ENCODE measurements around the gene ATXN10.
"Not testable (repeated sequence)": the region's sequence is repeated elsewhere in the genome, so short reads cannot be mapped to it uniquely, and the experiment has no call there.

The ATXN10 gene

DNA sequence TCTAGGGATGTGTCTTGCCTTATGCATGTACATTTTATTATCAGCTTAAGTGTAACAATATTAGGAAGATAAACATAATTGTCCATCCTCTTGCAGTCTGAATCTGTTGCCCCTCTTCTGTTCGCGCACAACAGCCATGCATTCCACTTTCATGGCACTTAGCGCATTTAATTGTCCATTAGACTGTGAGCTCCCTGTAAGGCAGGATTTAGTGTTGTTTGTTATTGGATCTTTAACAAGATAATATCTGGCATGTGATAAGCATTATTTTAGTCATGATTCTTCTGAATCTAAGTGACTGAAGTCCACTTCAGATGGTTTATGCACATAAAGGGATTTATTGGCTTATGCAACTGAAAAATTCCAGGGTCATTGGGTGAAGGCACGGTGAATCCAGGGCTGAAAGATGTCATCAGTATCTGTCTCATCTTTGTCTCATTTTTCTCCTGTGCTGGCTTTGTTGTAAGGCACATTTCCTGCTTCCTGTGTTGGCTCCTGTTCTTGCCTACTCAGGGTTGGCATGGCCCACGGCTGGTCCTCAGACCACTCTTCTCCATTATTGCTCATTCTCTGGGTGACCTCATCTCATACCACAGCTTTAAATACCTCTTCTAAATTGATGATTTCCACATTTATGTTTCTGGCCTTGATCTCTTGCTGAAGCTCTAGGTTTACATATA is 37.6 kb downstream of the ATXN10 start:
- DNase-seq (ENCODE audit: low read depth), result no peak

DNA sequence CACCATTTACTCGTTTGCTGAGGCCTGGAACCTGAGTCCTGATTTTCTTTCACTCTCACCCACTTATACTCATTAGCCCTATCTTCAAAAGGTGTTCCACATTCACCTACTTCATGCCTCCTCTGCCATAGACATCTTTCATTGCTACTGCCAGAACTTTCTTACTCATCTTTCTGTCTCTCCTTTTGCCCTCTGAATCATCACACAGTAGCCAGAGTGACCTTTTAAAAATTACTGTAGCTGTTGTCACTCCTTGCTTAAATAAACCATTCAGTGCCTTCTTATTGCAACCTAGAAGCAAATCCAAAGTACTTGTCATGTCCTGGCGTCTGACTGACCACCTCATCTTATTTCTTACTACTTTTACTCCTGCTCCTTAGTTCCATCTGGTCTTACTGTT is 38.2 kb downstream of the ATXN10 start:
- DNase-seq (ENCODE audit: low read depth), result no peak

DNA sequence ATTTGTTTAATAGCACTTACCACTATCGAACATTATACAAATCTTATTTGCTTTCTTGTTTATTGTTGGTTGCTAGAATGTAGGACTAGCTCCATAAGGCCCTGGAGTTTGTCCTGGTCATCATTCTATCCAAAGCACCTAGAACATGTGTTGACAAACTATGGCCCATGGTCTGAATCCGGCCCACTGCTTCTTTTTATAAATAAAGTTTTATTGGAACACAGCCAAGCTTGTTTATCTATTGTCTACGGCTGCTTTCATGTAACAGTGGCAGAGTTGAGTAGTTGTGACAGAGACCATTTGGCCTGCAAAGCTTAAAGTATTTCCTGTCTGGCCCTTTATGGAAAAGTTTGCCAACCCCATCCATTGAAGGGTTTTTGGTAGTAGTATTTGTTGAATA is 38.8 kb downstream of the ATXN10 start:
- no peak for DNase-seq (ENCODE audit: low read depth)

DNA sequence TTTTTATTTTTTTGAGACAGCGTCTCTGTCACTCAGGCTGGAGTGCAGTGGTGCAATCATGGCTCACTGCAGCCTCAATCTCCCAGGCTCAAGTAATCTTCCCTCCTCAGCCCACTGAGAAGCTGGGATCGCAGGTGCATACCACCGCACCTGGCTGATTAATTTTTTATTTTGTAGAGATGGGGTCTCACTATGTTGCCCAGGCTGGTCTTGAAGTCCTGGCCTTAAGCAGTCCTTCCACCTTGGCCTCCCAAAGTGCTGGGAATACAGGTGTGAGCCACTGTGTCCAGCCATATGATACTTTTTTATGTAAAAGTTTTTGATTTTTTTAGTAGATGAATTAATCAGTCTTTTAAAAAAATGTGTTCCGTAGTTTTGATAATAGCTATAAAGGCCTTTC is 42.8 kb downstream of the ATXN10 start:
- not testable (repeated sequence) for DNase-seq (ENCODE audit: low read depth)

DNA sequence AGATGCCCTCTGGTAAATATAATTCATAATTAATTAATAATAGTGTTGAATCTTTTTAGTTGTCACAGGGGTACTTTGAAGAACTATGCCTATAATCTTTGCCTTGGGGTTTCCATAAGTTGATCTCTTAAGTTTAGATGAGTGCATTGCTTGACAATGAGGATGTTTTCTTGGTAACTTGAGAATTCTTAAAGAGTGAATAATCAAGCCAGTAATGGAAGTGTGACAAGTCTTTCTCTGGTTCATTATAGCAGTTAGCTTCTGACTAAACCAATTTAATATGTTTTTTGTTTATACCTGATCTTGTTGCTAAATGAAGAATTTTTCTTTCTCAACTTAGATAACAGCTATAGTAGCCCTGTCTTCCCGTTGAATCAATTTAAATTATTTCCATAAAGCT is 46.2 kb downstream of the ATXN10 start:
- DNase-seq (ENCODE audit: low read depth), result no peak

DNA sequence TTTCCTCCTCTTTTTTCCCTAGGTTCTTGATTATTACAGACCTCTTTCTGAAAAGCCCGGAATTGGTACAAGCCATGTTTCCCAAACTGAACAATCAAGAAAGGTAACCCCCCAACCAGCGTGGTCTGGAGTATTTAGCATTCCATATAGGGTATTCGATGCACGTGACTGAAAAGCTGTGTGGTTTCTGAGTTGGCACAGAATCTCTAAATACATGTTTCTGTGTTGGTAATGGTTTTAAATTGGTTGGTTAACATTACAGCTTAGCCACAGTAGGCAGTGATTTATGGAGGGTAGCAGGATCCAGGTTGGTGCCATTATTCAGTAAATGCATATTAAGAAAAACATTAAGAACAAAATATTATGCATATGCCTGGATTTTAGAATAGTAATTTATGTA is 46.8 kb downstream of the ATXN10 start:
- no peak for DNase-seq (ENCODE audit: low read depth)

DNA sequence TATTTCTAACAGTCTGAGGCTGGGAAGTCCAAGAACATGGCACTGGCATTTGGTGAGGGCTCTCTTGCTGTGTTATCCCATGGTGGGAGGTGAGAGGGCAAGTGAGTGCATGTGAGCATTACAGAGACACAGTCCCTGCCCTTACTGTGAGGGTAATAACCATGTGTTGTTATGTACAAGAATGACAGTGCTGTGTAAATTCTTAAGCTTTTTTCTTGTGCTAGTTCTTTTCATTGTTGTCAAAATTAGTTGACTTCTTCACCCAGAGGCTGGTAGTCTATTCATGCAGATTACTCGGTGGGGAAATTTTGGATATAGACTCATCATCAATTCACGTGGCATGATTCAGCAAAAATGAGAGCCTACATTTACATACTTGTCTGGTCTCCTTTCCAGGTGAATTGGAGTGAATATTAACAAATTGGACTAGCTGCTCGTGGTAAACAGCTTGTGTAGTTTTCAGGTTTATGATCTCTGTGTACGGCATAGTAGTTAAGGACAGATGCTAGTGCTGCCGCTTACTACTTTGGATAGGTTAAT is 49.3 kb downstream of the ATXN10 start:
- no peak for DNase-seq (ENCODE audit: low read depth)

DNA sequence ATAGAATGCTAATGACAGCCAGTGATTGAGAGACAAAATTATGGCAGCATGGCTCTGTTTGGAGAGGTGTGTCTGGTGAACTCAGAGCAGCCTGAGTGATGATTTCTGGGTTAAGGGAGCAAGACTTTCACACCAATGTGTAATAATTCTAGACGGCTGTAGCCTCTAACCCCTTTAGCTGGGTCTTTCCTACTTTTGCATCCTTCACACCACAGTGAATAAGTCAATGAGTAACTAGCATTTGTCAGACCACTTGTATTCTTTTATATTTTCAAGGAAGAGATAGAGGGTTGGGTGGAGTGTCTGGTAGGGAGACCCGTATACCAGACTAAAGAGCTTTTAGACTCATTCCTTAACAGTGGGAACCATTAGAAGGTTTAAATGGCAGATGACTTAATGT is 50.4 kb downstream of the ATXN10 start:
- no peak for DNase-seq (ENCODE audit: low read depth)

DNA sequence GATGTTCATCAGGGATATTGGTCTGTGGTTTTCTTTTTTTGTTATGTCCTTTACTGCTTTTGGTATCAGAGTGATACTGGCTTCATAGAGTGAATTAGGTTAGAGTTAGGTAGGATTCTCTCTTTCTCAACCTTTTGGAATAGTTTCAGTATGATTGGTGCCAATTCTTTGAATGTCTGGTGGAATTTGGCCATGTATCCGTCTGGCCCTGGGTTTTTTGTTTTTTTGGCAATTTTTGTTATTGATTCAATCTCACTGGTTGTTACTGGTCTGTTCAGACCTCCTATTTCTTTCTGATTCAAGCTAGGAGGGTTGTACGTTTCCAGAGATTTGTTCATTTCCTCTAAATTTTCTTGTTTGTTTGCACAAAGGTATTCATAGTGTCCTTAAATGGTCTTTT is 54.4 kb downstream of the ATXN10 start:
- DNase-seq (ENCODE audit: low read depth), result no peak

DNA sequence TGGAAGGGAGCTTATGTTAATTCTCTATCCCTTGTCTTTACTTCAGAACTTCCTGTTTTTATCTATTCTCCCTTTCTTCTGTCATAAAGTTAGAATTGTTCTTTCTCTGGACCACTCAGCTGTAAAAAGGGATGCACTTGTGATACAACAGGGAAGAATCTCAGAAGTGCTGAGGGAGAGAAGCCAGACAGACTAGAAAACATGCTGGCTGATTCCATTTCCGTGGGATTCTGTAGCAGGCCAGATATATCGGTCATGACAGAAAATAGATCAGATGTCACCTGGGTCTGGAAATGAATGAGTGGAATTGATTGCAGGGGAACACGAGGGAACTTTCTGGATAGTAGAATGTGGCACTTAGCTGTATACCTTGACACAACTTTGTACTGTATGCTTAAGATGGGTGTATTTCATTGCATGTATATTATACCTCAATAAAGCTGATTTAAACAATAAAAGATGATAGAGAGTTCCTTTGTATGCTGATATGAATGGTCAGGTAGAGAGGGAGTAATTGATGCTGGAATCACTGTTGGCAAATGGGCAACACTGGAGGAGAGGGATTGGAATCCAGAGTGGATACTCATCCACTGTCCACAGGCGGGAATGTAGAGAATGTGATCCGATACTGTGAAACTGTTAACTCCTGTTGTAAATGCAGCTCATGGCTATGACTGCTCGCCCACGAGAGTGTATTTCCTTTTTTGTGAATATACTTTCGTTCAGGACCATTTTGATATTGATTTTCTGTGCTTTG is 59.6 kb downstream of the ATXN10 start:
- no peak for DNase-seq (ENCODE audit: low read depth)

DNA sequence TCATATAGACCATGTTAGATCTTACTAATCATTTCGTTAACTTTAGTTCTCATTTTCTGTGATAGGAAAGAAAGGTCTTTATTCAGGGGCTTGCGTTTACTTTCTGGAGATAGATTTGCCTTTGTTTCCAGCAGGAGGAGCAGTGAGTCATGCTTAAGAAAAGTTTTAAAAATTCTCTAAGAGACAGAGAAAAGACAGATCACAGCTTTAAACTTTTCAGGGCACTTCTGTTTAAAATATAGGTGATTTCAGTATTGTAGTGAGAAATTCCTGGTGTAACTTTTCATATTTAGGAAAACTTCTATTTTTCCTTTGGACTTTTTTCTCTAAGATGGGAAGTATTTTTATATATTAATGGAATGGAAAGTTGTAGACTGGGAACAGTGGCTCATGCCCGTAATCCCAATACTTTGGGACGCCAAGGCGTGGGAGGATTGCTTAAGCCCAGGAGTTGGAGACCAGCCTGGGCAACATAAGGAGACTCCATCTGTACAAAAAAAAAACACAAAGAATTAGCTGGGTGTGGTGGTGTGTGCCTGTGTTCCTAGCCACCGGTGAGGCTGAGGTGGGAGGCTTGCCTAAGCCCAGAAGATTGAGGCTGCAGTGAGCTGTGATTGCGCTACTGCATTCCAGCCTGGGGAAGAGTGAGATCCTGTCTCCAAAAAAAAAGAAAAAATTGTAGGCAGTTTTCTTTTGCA is 60.3 kb downstream of the ATXN10 start:
- DNase-seq (ENCODE audit: low read depth), result no peak

DNA sequence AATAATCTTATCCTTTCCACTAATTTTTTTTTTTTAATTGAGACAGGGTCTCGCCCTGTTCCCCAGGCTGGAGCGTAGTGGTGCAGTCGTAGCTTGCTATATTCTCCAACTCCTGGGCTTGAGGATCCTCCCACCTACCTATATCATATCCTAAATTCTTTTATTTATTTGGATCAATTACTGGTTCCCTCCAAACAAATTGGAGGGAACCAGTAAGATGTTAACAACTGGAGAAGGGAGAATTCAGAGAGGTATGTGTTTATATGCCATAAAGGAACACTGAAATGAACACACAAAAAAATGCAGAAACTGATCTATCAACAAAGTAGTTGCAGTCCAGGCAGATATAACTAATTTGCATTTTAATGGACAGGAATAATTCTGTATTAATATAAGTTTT is 63.6 kb downstream of the ATXN10 start:
- no peak for DNase-seq (ENCODE audit: low read depth)

DNA sequence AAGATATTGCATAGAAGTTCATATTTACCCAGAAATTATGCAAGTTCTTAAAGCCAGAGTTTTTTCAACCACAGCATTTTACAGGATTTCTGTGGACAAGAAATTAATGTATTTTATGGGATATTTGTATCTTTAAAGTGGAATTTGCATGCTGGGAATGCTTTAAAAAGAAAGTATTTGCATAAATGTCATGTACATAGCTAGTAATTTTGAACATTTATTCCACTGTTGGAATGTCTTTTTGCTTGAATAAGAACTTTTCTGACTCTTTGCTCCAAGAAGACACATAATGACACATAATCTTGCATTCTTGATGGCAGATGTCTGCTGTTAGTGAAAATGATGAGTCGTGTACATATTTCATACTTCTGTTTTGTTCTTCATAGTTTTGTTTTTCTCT is 66.6 kb downstream of the ATXN10 start:
- no peak for DNase-seq (ENCODE audit: low read depth)

DNA sequence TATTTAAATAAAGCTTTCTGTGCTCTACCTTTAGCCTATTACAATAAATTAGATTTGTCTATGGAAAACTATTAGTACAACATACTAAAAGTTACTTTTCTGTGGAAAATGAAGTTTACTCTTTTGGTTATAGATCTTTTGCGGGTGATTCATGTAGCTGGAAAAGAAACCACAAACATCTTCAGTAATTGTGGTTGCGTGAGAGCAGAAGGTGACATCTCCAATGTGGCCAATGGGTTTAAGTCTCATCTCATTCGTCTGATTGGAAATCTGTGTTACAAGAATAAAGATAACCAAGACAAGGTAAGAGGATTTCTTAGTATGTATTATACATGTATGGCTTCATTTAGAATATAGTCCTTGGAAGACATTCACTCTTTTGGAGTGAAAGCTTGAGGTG is 68.6 kb downstream of the ATXN10 start:
- no peak for DNase-seq (ENCODE audit: low read depth)

DNA sequence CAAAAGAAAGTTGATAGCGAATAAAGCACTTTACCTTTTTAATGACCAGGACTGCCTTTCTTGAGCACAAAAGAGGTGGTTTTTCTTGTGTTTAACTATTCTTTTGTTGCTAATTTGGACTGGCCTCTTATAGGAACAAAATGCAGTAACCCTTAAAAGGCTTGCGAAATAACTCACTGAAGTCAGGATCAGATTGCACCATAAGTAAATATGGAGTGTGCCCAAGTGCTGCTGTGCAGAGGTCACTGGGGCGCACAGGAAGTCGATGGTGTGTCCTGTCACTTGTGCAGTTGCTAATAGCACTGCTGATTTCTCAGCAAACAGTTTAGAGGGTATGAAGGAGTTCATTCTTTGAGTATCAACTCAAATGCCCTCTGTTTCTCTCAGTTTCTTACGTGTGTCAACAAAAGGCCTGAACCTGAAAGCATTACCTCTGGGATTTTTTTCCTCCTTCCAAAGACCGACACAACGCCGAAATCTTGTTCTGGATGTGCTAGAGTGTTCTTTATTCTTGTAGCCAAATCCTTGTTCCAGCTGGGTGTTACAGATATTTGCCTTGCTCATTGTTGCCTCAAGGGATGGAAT is 71.3 kb downstream of the ATXN10 start:
- DNase-seq (ENCODE audit: low read depth), result no peak

DNA sequence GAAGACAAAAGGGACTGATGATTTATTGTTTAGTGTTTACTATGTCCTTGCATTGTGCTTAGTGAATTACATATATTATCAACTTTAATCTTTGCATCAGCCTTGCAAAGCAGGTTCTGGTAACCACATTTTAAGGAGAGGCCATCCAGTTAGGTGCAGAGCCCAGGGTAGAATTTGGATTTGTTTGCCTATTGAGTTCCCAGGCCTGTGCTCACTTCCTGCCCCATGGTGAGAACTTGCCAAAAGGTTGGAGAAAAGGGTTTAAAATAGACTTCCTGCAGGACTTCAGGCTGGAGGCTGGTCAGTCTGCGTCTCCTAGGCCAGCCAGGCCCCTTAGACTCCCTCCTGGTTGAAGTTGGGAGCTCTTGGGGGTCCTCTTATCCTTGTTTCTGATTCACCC is 72.1 kb downstream of the ATXN10 start:
- DNase-seq (ENCODE audit: low read depth), result no peak

DNA sequence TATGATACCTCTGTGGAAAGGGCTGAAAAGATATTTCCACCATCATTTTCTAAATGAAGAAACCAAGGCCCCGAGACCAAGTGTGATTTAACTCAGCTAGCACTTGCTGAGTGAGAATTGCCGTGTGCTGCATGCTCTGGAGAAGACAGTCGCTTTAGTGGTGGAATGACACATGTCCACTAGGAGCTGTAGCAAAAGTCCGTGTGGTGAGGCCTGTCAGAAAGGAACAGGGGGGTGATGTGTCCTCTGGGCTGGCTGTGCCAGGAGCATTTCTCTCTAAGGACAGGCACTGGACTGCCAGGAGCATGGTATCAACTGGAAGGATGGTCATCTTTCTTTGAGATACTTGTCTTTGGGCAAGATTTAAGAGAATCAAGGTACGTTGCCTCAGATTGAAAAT is 72.8 kb downstream of the ATXN10 start:
- no peak for DNase-seq (ENCODE audit: low read depth)

DNA sequence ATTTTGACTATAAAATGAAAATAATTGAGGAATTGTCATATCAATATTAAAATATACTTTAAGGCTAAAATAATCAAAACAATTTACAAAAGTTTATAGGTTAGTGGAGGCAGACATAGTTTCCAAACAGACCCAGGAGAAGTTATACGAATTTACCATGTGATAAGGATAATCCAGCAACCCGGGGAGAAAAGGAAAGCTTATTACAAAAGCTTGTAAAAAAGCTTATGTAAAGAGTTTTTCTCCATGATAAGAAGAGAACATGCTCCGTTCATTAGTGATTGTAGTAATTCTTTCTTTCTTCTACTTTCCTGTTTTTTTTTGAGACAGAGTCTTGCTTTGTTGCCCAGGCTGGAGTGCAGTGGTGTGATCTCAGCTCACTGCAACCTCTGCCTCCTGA is 79.0 kb downstream of the ATXN10 start:
- no peak for DNase-seq (ENCODE audit: low read depth)

DNA sequence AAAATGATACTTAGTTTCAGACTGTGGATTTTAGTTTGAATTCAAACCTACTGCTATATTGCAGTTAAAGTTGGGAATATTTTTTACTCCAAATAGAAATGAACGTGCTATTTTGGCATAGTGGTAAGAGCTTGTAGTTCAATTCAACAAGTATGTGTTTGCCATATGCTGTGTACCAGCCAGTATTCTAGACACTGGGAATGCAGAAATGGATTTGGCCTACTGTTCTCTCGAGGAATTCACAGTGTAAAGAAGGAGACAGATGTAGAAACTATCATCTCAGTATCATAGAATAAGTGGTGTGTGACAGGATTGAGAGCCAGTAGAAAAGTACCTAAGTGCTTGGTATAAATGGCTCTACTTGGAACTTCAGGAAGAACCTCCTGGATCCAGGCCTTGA is 80.4 kb downstream of the ATXN10 start:
- no peak for DNase-seq (ENCODE audit: low read depth)

DNA sequence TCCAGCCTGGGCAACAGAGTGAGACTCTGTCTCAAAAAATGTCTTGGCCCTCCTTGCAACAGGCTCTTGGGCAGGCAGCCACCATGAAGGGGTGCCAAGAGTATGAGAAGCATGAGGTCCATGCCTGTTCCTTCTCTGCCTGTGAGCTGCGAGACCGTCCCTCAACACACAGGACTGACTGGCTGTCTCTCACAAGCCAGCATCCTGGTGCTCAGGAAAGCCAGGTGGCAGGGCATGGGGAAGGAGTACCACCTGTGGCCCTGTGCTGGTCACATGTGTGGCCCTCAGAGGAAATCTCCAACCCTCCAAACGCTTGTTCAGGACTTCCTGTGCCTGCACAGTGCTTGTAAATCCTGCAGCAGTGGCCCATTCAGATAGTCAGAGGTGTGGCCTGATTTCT is 83.2 kb downstream of the ATXN10 start:
- DNase-seq (ENCODE audit: low read depth), result no peak

DNA sequence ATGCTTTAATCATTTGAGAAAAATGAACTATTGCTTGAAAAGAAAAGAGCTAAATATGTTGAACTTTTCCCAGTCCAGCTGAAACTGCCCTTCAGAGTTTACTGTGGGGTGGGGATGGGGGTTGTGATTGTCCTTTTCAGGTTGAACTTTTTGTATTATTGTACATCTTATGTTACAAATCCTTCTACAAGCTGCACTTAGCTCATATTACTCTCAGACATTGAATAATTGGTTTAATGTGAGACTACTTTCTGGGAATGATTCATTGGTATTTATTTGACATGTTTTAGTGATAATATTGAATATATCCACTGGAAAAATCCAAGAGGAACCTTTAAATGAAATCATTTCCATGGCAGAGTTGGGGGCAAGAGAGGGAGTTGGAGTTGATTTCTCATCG is 84.9 kb downstream of the ATXN10 start:
- DNase-seq (ENCODE audit: low read depth), result no peak

DNA sequence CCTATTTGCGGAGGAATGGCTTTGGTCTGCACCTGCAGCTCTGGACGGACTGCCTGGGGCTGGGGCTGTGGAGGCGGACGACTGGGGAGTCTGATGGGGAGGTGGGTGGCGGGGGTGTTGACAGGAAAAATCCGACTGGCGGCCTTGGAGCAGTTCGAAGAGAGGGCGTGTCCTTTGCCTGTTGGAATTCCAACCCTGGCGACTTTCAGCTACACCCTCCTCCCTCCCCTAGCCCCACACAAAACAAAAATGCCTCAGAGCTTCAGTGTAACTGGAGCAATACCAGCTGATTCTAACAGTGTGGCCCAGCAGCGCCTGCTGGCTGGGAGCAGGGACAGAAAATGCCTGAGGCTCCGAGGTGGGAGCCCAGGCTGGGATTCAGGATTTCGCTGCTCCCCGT is 85.4 kb downstream of the ATXN10 start:
- no peak for DNase-seq (ENCODE audit: low read depth)

DNA sequence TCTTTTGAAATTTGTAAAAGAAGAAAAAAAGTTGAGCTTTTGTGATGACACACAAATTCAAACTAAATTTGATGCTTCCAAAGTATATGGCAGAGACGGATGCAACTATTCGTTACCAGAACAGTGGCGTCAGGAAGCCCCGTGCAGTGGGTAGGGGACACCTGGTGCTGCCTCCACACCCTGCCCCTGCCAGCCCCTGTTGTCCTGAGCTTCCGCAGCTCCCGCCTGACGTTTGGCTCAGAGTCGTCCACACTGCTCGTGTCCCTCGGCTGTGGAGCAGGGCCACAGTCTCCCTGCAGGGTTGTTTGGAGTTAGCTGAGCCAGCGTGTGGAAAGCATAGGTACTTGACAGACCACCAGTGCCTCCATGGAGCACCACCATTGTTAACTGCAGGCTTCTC is 86.3 kb downstream of the ATXN10 start:
- no peak for DNase-seq (ENCODE audit: low read depth)
